ENCODE measurements around the gene TOMT. TPM values are rescaled to one million over a fixed set of nuclear protein-coding genes. Genes with fewer than 3 reads are reported as not detected.
A peak's percentile ranks its signal among the peaks of the same experiment; 100 is the strongest.

TOMT gene
- total and polyA plus RNA-seq, 2 experiments from 2014 or later, result not detected

DNA sequence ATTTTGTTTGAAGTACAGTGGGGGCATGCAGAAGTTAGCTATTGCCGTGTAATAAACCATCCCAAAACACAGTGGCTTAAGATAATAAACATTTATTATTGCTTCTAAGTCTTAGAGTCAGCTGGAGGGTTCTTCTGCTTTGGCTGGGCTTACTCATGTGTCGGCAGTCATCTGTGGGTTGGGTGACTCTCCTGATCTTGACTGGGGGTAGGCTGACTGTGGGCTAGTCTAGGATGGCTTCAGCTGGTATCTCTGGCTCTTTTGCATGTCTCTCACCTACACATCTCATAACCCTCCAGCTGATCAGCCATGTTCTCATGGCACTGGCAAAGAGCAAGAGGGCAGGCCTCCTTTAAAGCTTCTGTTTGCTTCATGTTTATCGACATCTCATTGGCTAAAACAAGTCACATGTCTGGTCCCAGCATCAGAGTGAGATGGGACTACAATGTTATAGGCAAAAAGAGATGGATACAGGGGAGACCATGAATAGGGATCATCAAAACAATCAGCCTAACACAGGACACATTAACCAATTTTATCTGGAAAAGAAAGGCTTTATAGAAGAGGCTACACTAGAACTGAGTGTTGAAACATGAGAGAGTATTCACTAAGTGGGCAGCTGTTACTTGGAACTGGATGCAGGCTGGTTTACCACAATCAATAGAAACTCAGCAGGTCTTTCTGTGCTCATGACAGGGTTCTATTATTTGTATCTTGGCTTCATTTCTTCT, 19.9 kb upstream of the TOMT start:
- TF ChIP-seq, protein P1, sequence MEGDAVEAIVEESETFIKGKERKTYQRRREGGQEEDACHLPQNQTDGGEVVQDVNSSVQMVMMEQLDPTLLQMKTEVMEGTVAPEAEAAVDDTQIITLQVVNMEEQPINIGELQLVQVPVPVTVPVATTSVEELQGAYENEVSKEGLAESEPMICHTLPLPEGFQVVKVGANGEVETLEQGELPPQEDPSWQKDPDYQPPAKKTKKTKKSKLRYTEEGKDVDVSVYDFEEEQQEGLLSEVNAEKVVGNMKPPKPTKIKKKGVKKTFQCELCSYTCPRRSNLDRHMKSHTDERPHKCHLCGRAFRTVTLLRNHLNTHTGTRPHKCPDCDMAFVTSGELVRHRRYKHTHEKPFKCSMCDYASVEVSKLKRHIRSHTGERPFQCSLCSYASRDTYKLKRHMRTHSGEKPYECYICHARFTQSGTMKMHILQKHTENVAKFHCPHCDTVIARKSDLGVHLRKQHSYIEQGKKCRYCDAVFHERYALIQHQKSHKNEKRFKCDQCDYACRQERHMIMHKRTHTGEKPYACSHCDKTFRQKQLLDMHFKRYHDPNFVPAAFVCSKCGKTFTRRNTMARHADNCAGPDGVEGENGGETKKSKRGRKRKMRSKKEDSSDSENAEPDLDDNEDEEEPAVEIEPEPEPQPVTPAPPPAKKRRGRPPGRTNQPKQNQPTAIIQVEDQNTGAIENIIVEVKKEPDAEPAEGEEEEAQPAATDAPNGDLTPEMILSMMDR (IDR thresholded peaks at IDR 0.05; ENCODE audit: low read depth, low read length), result no peak
- H3K4me3 ChIP-seq, result no peak overlapping the region
- DNase-seq (ENCODE audit: low read depth in 1 of 2, low spot score in 1 of 2), result no peak
- no peaks in the 10 kb centered on the region for H3K9me3 ChIP-seq (ENCODE audit: low read depth)
- H3K27ac ChIP-seq, result no peak overlapping the region
- H3K4me1 ChIP-seq (ENCODE audit: low read depth), result no peaks in the 10 kb centered on the region
- H3K36me3 ChIP-seq, result no peaks in the 10 kb centered on the region
- no peaks in the 10 kb centered on the region for H3K27me3 ChIP-seq

DNA sequence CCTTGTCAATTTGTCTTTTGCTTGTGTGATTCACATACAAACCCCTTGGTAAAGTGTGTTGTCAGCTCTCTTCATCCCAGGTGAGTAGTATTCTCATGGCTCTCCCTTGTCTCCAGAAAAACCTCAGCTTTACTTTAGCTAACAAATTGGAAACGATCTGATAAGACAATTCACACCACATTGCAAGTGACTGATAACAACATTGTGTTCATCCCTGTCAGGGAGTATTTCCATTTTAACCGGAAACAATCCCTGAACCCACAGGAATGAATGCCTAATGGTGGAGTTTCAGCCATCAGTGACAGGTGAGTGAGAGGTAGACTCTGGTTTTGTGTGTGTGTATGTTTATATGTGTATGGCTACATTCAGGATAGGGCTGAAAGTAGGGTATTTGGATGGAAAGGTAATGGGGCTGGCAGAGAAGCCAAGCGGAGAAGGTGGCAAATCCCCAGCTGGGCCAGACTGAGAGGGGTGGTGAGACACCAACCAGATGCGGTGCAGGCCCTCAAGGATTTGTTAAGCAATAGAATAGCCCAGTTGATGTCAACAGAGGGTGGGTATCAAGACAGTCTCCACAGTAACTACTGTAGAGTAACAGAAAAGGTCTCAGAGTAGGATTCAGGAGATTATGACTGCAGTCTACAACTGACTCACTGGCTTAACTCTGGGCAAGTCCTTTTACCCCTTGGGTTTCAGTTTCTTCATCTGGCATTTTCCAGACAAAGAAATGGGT, 17.5 kb upstream of the TOMT start:
- DNase-seq (ENCODE audit: low read depth in 1 of 2, low spot score in 1 of 2), result no peak
- H3K27me3 ChIP-seq, result no peaks in the 10 kb centered on the region
- H3K4me1 ChIP-seq (ENCODE audit: low read depth), result no peaks in the 10 kb centered on the region
- TF ChIP-seq, protein P1 (IDR thresholded peaks at IDR 0.05; ENCODE audit: low read depth, low read length), result no peak
- H3K36me3 ChIP-seq, result no peaks in the 10 kb centered on the region
- H3K27ac ChIP-seq, result no peak overlapping the region
- H3K4me3 ChIP-seq, result no peak overlapping the region
- no peaks in the 10 kb centered on the region for H3K9me3 ChIP-seq (ENCODE audit: low read depth)

DNA sequence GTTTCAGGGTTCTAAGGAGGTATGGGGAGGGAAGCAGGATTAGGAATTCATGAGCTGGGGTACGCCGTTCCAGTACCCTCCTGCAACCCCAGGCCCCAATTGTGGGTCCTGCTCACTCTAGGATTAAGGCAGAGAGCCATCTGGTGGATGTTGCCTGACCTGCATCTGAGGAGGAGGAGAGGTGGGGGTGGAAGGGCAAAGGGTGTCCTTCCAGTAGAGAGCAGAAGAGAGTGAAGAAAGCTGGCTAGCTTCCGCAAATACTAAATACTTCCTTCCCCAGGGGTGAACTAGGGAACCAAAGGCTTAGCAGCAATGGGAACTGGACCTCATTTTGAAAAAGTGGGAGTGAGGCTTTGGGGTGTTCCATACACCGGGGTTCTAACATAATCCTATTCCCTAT, 14.4 kb upstream of the TOMT start:
- peaks cover 4% of the 10 kb centered on the region for H3K36me3 ChIP-seq
- no peaks in the 10 kb centered on the region for H3K9me3 ChIP-seq (ENCODE audit: low read depth)
- DNase-seq (ENCODE audit: low read depth in 1 of 2, low spot score in 1 of 2), result peak; percentile 74 to 76
- no peaks in the 10 kb centered on the region for H3K27me3 ChIP-seq
- no peaks in the 10 kb centered on the region for H3K4me1 ChIP-seq (ENCODE audit: low read depth)
- TF ChIP-seq, protein P1 (IDR thresholded peaks at IDR 0.05; ENCODE audit: low read depth, low read length), result peak; percentile 81
- no peak overlapping the region for H3K4me3 ChIP-seq
- peak overlapping the region; percentile 23 for H3K27ac ChIP-seq

DNA sequence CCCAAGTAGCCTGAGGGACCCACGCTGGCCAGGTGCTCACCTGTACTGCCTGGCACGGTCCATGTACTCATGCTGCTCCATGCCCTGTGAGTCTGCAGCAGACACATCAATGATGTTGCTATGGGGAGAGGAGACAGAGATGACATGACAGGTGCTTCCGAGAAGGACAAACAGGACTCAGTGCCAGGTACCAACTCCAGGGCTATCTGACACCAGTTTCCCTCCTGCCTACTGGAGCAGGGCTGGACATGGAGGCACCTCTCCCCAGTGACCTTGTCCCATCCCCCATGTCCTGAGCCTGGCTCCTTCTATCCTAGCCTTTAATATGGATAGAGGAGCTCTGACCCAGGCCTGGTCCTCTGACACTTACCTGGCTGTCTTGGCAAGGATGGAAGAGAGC, 7.0 kb upstream of the TOMT start:
- TF ChIP-seq, protein P1 (IDR thresholded peaks at IDR 0.05; ENCODE audit: low read depth, low read length), result no peak
- DNase-seq (ENCODE audit: low read depth in 1 of 2, low spot score in 1 of 2), result no peak
- no peak overlapping the region for H3K27ac ChIP-seq
- peaks cover 9% of the 10 kb centered on the region for H3K4me1 ChIP-seq (ENCODE audit: low read depth)
- no peaks in the 10 kb centered on the region for H3K27me3 ChIP-seq
- H3K9me3 ChIP-seq (ENCODE audit: low read depth), result no peaks in the 10 kb centered on the region
- H3K36me3 ChIP-seq, result peaks cover 20% of the 10 kb centered on the region
- H3K4me3 ChIP-seq, result no peak overlapping the region

DNA sequence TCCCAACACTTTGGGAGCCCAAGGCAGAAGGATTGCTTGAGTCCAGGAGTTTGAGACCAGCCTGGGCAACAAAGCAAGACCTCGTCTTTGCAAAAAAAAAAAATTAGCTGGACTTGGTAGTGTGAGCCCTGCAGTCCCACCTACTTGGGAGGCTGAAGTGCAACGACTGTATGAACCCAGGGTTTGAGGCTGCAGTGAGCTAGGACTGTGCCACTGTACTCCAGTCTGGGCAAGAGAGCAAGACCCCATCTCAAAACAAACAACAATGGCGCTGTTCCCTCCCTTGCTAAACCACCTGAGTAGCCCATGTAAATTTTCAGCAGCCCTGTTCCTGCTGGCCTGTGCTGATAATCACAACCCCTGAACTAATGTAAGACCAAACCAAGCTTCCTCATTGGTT, 5.7 kb upstream of the TOMT start:
- Histone ChIP-seq H3K27me3 (no peaks in the 10 kb centered on the region), H3K4me3 (no peak overlapping the region), H3K36me3 (peaks cover 15% of the 10 kb centered on the region), H3K27ac (no peak overlapping the region), H3K4me1 (ENCODE audit: low read depth) (peaks cover 10% of the 10 kb centered on the region), H3K9me3 (ENCODE audit: low read depth) (no peaks in the 10 kb centered on the region)
- DNase-seq (ENCODE audit: low read depth in 1 of 2, low spot score in 1 of 2), result no peak
- TF ChIP-seq, protein P1 (IDR thresholded peaks at IDR 0.05; ENCODE audit: low read depth, low read length), result no peak

Data from cardiac muscle cell (in vitro differentiated cells and primary cell).